Activated T-helper 1 cell treated with Interleukin-2 at 50 U/mL for 16 hours (primary cell): Measurements from ENCODE around the gene LEFTY1.
"Not testable (repeated sequence)": the region's sequence is repeated elsewhere in the genome, so short reads cannot be mapped to it uniquely, and the experiment has no call there.

Source experiments
- DNase-seq: peaks from one replicate; pipeline ENCODE4 v3.0.0-alpha.2; 2020; ENCODE audit warnings: low read depth

Gene LEFTY1

DNA sequence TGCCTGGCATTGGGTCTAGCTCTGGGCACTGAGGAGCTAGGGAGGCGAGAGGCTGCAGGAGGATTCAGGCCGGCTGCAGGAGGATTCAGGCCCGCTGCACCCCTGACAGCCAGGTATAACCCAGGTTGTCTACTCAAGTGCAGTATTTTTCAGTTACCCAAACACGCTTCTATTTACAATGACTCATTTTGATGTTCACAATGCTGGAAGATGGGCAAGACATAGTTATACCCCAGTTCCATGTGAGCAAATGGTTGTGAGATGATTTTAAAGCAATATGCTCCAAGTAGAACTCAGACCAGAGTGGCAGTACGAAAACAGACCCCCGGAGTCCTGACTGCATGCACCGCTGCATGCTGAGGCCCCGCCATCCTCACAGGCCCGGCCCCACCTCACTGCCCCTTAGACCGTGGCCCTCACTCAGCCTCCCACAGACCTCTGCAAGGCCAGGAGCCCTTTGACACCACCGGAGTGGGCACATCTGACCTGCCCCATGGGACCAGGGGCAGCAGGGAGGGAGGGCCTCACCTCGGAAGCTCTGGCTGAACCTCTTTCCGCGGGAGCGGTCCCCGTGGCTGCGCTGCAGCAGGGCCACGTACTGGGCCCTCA lies 553 bp downstream of the LEFTY1 start:
- DNase-seq = no peak

DNA sequence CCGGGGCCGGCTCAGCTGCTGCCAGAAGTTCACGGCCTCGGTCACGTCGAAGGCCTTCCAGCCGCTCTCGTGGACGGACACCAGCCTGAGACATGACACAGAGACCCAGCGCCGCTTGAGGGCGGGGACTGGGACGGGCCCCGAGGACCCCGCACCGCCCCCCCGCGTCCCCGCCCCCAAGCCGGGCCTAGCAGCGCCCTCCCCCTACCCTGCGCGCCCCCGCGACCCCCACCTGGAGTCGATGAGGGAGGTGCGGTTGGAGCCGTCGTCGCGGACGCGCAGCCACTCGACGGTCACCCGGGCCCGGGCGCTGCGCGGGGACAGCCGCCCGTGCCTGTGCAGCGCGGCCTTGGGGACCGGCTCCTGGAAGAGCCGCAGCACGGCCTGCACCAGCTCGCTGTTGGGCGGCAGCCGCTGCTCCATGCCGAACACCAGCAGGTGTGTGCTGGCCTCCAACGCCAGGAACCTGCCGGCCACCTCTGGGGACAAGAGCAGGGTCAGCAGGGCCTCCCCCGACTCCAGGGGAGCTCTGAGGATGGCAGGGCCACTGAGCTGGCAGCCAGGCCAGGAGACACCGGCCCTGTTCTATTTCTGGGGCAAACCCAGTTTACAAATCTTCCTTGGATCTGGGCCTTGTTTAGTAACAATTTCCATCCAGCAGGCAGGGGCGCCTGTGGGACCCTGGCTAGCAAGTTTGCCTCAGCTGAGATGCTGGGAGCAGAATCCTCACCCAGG lies 1.2 kb downstream of the LEFTY1 start:
- DNase-seq = not testable (repeated sequence)

DNA sequence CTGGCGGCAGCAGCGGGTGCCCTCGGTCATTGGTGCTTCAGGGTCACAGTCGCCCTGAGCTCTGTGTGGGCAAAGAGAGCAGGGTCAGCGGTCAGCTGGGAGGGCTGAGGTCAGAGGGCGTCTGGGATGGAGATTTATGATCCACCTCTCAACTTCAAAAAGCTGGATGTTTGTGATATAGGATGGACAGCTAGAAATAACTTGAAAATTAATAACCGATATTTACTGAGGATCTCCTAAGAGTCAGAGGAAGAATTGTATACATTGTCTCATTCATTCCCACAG lies 2.0 kb downstream of the LEFTY1 start:
- no peak for DNase-seq

DNA sequence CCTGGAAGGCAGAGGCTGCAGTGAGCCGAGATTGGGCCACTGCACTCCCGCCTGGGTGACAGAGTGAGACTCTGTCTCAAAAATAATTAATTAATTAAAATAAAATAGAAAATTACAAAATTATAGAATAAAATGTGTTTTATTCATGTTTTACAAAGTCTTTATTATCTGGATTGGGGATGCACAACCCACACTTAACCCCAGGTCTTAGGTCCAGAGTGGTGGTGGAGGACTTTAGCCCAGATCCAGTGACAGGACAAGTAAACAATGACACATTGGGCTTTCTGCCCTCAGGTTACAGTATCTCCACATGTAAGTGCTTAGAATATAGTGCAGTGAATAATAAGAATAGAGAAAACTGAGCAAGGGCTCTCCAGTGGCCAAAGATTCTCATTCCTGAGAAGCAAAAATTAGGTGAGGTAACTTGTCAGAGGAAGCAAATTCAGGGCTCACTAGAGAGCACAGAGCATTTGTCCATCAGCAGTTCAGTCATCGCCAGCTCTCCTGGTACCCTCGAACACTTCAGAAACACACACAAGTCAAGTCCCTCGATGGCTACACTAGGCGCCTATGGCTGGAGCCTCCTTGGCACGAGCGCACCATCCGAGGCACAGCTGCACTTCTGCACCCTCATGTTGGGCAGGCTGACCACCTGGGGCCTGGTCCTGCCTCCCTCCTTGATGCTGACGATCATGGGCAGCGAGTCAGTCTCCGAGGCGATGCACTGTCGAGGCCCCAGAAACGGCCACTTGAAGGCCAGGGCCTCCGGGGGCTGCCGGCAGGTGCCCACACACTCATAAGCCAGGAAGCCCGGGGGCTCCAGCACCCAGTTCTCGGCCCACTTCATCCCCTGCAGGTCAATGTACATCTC lies 2.6 kb downstream of the LEFTY1 start:
- no peak for DNase-seq

DNA sequence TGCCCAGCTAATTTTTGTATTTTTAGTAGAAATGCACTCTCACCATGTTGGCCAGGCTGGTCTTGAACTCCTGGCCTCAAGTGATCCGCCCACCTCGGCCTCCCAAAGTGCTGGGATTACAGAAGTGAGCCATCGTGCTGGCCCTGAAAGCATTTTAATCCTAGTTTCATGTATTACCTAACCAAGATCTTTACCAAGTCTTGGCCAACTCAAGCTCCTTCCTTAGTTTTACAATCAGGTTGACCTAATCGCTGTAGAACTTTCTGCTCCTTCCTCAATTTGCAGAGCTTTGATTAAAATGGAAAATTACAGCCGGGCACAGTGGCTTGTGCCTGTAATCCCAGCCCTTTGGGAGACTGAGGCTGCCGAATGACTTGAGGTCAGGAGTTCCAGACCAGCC lies 3.6 kb downstream of the LEFTY1 start:
- no peak for DNase-seq

DNA sequence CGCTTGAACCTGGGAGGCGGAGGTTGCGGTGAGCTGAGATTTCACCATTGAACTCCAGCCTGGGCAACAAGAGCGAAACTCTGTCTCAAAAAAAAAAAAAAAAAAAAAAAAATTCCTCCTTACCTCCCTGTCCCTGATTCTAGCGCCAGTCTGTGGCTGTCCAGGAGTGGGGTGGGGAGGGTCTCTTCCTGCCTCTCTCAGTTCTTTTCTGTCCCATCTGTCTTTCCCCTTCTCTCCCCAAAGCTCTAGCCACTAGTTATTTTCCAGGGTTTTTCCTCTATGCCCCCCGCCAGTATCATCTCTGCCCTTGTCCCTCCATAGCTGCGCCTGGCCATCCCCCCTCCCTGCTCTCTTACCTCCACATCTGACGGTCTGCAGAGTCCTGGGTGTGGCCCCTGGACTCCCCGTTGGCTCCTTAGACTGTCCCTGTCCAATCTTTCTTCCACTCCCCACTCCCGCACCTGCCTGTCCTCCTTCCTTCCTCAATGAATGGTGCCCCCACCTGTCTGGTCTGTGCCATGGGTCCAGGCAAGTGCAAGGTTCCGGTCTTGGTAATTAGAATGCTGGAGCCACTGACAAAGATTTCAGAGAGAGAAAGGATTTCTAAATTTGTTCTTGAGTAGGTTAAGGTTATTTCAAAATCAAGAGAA lies 5.2 kb downstream of the LEFTY1 start:
- DNase-seq = no peak

DNA sequence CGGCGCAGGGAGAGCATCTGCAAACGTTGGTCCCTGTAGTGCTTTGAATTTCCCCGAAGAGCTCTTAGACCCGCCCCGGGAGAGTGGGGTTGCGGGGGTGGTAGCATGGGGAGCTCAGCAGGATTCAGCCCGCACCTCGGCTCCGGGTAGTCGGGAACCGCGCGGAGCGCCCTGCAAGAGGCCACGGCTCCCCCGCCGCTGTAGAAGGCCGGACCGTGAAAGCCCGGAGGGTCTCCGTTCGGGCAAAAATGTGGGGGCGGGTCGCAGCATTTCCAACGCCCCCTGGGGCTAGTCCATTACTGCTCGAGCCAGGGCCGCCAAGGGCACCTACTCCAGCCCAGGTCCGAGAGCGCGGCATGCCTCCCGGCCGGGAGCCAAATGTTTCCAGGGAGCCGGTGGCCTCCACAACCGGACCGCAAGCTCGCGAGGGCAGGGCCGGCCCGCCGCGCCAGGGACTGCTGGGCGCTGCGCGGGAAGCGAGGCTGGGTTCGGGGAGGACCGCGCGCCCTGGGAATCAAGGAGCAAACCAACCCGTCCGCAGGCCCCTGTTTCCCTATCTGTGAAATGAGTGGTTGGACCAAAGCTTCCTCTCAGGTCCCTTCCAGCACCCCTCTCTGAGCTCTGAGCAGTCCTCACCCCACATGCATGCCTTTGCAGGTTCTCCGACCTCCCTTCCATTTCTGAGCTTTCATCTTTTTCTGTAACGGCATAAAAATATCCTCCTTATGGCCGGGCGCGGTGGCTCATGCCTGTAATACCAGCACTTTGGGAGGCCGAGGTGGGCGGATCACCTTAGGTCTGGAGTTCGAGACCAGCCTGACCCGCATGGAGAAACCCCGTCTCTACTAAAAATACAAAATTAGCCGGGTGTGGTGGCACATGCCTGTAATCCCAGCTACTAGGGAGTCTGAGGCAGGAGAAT lies 6.0 kb downstream of the LEFTY1 start:
- DNase-seq = no peak

DNA sequence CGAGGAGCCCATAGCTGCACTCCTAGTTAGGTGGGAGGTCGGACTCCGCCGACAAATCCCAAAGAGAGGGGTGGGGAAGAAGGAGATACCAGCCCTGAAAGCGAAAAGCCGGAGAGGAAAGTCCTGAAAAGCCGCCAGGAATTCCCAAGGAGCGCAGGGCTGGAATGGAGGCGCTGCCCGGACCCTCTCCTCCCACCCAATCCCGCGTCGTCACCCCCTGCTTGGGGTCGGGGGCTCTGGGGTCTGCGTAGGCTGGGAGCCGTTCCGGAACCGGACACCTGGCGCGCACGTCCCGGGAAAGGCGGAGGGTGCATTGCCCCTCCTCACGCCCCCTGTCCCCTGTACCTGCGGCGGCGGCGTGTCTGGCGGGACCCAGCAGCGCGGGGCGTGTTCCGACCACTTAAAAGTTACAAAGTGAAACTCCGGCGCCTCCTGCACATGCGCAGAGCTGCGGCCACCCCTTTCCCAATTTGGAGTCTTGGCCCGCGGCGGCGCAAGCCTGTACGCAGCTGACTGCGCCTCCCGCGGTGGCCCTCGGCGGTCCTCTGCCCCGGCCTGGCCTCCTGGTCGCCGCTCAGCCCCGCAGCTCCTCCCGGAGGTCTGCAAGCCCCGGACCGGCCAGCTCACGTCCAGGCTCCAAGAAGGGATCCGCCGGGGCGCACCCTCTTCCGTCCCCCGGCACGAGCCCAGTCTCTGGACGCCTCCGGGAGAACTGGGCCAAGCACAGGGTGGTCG lies 6.8 kb downstream of the LEFTY1 start, which contains the start of gene TMEM63A:
Gene TMEM63A, minus strand, starts transcription at position 422 of the 735 bp plus-strand sequence. CDS start 4,800 bp downstream, outside the sequence.
- peak; percentile 84 for DNase-seq

DNA sequence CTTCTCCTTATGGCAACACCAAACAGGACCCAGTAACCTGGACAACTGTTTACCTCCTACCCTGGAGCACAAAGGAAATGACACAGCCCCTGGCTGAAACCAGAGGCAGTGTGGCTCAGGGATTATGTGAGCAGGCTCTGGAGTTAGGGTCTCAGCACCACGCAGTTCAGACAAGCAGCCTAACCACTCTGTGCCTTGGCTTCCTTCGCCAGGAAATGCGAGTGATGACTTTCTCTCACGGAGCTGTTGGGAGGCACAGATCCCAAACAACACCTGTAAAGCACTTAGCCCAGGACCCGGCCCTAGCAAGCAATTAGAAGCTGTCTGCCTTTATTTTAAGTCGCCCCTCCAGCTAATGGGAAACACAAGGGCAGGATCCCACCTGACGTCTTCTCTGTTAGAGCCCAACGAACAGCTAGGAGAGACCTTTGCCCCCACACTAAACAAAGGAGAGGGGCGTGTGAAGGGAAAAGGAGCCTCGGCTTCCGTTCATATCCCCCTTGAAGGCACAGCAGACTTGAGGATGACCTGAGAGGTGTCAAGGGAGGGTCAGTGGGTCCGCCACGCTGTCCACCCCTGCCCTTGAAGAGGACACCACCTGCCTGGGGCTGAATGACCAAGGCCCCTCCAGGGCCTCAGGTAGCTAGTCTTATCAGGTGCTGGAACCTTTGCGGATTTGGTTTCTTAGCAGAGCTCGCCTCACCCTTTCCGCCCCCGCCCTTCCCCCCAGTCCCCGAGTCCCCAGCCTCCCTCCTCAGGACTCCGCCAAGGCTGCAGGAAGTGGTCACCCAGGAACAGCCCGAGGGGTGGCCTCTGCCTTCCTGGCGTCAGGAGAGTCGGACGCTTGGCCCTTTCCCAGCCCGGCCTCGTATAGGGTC lies 7.6 kb downstream of the LEFTY1 start:
- peak; percentile 52 for DNase-seq

DNA sequence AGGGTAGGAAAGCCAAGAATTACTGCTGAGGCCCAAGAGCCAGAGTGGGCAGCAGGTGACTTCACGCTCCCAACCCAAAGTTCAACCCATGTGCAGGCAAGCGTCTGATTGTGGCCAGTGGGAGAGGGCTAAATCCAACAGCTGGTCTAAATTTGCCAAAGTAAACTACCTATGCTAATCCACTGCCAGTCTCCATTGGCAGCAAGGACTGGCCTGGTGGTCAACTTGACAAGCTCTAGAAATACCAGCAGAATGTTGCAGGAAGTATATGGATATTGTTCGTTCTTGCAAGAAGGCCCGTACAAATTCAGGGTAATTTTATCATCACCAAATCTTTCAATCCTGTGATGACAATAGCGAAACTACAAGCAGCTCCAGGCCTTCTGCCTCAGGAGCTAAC lies 8.3 kb downstream of the LEFTY1 start:
- no peak for DNase-seq

DNA sequence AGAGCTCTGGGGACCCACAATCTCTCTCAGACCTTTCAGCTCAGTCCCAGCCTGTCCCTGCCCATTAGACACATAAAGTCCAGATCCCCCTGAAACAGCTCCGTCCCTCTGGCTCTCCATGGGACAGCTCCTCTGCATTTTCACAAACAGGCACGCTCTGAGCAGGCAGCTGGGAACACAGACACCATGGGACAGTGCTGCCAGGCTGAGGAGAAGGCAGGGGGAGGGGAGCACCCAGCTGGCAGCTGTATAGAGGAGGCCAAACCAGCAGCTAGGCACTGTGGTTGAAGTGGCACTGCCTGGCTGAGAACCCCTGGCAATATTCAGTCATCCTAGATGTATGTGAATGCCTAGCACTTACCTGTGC lies 8.7 kb downstream of the LEFTY1 start:
- no peak for DNase-seq

DNA sequence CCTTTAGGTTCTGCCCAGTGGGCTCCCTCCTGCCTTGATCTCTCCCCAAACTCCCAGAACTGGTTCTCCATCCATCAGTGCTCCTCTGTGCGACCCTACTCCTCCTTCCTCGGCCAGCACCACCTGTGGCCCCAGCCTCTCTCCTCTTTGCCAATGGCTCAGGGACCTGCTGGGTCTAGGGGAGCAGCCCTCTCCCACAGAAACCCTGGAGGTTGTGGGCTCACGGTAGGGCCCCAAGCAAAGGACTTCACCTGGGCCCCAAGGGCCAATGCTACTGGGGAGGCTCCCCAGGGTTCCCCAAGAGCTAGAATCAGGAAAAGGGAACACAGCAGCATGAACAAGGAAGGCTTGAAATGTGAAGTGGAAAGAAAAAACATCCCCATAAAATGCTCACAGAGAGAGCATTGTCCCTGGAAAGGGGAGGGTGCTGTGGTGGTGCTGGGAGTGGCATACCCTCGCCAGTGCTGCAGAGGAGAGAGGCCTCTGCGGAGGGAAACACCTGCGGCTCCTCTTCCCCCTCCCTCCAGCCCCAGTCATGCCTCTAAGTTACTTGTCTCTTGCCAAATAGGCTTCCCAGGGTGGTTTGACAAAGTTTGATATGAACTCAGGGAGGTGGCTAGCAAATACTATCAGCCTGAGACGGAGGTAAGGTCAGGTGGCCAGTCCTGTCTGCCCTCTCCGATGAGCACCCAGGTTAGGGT lies 9.3 kb downstream of the LEFTY1 start:
- DNase-seq = no peak

DNA sequence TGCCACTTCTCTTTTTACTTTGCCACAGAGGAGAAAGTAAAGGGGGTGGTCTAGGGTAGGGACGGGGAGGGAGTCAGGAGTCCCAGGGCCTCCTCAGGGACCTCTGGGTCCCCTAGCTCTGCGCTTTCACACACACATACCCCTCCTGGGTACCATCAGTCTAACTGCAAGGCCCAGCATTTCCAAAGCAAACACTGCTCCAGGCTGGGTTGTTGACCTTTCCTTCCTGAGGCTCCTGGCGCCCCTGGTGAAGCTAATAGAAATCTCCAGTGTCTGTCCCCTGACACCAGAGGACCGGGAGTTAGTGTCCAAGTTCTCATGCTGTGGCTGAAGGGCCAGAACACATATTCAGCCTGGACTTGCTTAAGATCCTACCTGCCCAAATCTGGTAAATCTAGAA lies 10.7 kb downstream of the LEFTY1 start:
- no peak for DNase-seq

DNA sequence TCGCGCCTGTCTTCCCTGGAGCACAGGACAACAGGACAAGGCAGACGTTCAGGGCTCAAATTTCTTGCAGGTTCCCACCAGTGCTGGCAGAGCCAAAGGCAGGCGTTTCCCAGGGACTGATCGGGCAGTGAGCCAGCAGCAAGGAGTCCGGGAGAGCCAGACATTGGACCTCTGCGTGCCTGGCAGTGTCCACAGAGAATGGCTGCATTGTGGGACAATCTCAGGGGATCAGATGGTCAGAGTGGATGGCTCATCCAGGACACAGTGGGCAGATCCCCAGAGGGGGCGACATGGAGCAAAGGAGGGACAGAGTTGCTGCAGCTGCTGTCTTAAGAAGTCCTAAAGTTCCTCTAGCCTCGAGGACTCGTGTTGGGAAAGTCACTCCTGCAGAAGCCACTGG lies 11.4 kb downstream of the LEFTY1 start:
- no peak for DNase-seq

DNA sequence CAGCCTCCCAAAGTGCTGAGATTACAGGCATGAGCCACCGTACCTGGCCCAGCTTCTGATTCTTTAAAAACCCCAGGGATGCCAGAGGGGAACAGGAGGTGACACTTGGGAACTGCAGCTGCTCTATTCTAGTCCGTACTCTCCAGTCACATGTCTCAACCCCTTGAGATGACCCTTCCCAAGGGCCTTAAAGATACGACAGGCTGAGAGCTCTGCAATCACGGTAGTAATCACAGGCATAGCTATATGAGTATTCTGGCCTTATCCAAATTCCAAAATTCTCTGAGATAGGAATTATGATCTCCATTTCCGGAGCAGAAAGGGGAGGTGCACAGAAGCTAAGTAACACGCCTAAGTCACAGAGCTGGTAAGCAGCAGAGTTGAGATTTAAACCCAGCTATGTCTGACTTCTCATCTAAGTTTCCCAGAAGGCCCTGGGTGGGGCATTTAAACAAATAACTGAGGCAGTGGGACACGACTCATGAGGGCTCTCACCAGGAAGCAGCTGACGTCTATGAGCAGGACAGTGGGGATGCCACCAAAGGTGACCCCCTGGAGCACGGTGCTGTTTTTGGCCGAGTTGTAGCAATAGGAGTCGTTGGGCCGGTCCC lies 11.9 kb downstream of the LEFTY1 start:
- no peak for DNase-seq

DNA sequence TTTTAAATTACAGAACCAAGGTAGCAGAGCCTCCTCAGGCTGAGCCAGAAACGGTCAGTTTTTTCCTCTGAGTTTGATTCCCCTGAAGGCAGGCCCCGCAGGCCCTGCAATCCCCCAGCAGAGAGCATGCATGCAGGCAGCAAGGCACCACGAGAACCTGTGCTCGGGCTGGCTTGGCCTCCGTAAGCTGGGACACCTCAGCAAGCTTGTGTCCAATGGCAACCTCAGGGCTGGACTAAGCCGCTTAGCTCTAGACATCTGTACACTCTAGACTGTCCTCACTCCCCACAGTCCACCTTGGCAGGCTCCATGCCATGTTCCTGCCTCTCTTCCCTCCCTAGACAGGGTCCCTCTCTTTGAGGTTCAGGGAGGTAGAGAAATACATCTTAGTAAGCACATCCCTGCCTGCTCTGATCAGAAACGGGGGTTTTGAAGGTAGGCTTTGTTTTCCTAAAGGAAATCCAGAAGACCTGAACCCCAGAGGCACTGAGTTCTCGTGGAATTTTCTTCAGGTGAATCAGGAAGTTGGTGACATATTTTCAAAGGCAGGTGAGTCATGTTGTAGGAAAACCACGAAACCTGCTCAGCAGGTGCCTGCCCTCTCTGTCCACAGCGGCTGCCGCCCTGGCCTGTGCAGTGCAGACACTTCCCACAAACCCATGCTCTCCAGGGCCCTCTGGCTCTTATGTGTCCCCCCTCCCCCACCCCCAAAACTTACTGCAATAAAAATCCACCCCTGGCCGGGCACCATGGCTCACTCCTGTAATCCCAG lies 13.7 kb downstream of the LEFTY1 start:
- DNase-seq = no peak

DNA sequence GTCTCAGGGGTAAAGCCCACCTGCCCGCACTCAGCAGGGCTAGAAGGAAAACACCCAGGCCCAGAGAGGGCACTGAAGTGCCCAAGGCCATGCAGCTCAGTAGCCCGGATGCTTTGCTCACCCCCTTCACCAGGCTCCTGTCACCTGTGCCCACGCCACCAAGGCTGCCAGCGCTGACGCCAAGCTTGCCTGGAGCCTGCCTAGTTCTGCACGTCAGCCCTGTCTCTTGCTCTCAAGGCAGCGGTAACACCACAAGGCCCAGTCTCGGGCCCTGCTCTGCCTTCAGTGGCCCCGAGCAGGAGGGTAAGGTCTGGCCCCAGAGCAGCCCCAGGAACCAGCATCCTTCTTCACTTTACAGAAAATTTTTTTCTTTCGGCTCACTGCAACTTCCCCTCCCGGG lies 14.5 kb downstream of the LEFTY1 start:
- no peak for DNase-seq

DNA sequence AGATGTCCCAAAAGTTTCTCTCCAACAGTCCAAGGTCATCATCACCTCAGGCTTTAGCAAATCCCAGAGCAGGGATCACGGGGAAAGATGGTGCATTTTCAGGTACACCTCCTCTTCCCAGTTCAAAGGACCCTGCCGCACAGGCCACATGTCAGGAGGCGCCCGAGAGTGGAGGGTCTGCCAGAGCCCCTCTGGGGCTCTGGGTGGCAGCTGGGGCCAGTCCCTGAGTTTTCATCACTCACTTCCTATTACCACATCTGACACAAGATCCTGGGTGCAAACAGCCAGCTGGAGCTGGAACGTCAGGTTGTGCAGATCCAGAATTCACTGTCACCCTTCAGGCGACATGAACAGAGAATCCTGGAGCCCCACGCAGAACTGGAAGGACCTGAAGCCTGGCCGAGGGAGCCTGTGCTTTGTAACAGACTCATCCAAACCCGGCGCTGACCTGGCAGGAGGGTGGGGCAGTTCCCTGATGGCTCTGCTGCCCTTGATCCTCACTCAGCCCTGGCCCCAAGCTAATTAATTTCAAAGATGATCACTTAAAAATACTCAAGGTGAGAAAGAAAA lies 15.6 kb downstream of the LEFTY1 start:
- DNase-seq = no peak
